ENCODE data around the gene POLR1G.

- TF ChIP-seq POLR2A (IDR thresholded peaks at IDR 0.05): no peak
- TF ChIP-seq, protein P1, sequence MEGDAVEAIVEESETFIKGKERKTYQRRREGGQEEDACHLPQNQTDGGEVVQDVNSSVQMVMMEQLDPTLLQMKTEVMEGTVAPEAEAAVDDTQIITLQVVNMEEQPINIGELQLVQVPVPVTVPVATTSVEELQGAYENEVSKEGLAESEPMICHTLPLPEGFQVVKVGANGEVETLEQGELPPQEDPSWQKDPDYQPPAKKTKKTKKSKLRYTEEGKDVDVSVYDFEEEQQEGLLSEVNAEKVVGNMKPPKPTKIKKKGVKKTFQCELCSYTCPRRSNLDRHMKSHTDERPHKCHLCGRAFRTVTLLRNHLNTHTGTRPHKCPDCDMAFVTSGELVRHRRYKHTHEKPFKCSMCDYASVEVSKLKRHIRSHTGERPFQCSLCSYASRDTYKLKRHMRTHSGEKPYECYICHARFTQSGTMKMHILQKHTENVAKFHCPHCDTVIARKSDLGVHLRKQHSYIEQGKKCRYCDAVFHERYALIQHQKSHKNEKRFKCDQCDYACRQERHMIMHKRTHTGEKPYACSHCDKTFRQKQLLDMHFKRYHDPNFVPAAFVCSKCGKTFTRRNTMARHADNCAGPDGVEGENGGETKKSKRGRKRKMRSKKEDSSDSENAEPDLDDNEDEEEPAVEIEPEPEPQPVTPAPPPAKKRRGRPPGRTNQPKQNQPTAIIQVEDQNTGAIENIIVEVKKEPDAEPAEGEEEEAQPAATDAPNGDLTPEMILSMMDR (IDR thresholded peaks at IDR 0.05 in 4 of 5, conservative IDR thresholded peaks at IDR 0.05 in 1 of 5): no peak
Observed at GRCh38 chr19:45448887-45449299, 42.4 kb downstream of the POLR1G start.
